GM12878 (cell line): ENCODE measurements around the gene TRIM39. TPM values are rescaled to one million over a fixed set of nuclear protein-coding genes. Genes with fewer than 3 reads are reported as not detected.
A peak's percentile ranks its signal among the peaks of the same experiment; 100 is the strongest.

ENCODE experiments used
- ATAC-seq: fragments of 200-7000 bp; cut with Tn5 transposase; 3 replicates; pipeline ENCODE4 v1.9.1; 2020; ENCODE audit warnings: mild to moderate bottlenecking, moderate library complexity
- BruUV-seq: library from RNA; stranded (reverse); fragments of 400-500 nt; replicated peaks from 2 replicates; lab custom pipeline; 2021; lab: Mats Ljungman, UMichigan
- CTCF ChIA-PET: fragments of 300-600 bp; sonication (Branson Sonifier 250); formaldehyde crosslinking; extraction: SDS; loops from one replicate; lab custom pipeline; 2021; ENCODE audit warnings: inconsistent platforms; lab: Yijun Ruan, JAX
- POLR2A ChIA-PET: fragments of 350-600 bp; formaldehyde crosslinking; extraction: SDS; loops from one replicate; lab custom pipeline; 2021; ENCODE audit warnings: inconsistent platforms; lab: Charles Lee
- RAD21 ChIA-PET: fragments of 300-600 bp; sonication (Branson Sonifier 250); formaldehyde crosslinking; loops from one replicate; lab custom pipeline; 2023; ENCODE audit warnings: antibody characterized with exemption; ENCODE audit not compliant: unreplicated experiment; lab: Charles Lee
- SMC1A ChIA-PET: fragments of 300-600 bp; sonication (Branson Sonifier 250); formaldehyde crosslinking; loops from one replicate; lab custom pipeline; 2023; ENCODE audit not compliant: unreplicated experiment, uncharacterized antibody; lab: Charles Lee
- DNase-seq: peaks from one replicate; pipeline ENCODE4 v3.0.0-alpha.2; 2011; ENCODE audit warnings: low read depth, low spot score
- FAIRE-seq: peaks from 3 replicates; lab custom pipeline; 2011; peaks lifted over from hg19 to GRCh38; lab: Jason Lieb, UNC
- H2AFZ ChIP-seq: 2 replicates; pipeline ENCODE4 v1.6.0; 2011; ENCODE audit warnings: low read depth, low read length, control low read depth; ENCODE audit not compliant: control insufficient read depth
- H3K27ac ChIP-seq: 2 replicates; pipeline ENCODE4 v1.5.1; 2011; ENCODE audit warnings: control low read depth; ENCODE audit not compliant: control insufficient read depth, insufficient read depth
- H3K27me3 ChIP-seq, 2 experiments: replicated peaks in 1 of 2; 2 replicates each; pipeline versions ENCODE4 v1.6.0 to v1.6.1; 2011; ENCODE audit warnings: low read length in 1 of 2; ENCODE audit not compliant: control insufficient read depth in 2 of 2, insufficient read depth in 2 of 2
- H3K36me3 ChIP-seq, 2 experiments: 2 replicates each; pipeline ENCODE4 v1.5.1; 2011; ENCODE audit warnings: low read length in 1 of 2; ENCODE audit not compliant: control insufficient read depth in 2 of 2, insufficient read depth in 2 of 2
- H3K4me1 ChIP-seq: 2 replicates; pipeline ENCODE4 v1.6.1; 2011; ENCODE audit warnings: mild to moderate bottlenecking, low read length, moderate library complexity, mixed read lengths; ENCODE audit not compliant: control insufficient read depth, insufficient read depth
- H3K4me2 ChIP-seq: 2 replicates; pipeline ENCODE4 v1.6.0; 2011; ENCODE audit warnings: control low read depth; ENCODE audit not compliant: control insufficient read depth, insufficient read depth
- H3K4me3 ChIP-seq: fragments of 200-600 bp; sonication (generic); 2 replicates; pipeline ENCODE4 v1.5.1; 2016
- H3K79me2 ChIP-seq: 2 replicates; pipeline ENCODE4 v1.6.0; 2011; ENCODE audit warnings: low read length; ENCODE audit not compliant: control insufficient read depth, insufficient read depth
- H3K9ac ChIP-seq: 2 replicates; pipeline ENCODE4 v1.8.0; 2011; ENCODE audit warnings: low read length, control low read depth, mixed read lengths; ENCODE audit not compliant: control insufficient read depth, insufficient read depth
- H3K9me3 ChIP-seq: replicated peaks from 3 replicates; pipeline ENCODE4 v1.5.1; 2011; ENCODE audit warnings: mild to moderate bottlenecking, low read length; ENCODE audit not compliant: control insufficient read depth, insufficient read depth
- H4K20me1 ChIP-seq: 2 replicates; pipeline ENCODE4 v1.6.0; 2011; ENCODE audit not compliant: control insufficient read depth, insufficient read depth
- BMI1 ChIP-seq: fragments of 450-650 bp; IDR thresholded peaks from 2 replicates; pipeline ENCODE4 v1.6.1; 2016; ENCODE audit warnings: mild to moderate bottlenecking, moderate library complexity, borderline replicate concordance
- BRCA1 ChIP-seq: IDR thresholded peaks from 2 replicates; pipeline ENCODE4 v1.6.1; 2011; ENCODE audit warnings: low read depth, low read length, improper control_type of control experiment
- DPF2 ChIP-seq: fragments of 450-650 bp; IDR thresholded peaks from 2 replicates; pipeline ENCODE4 v1.6.1; 2017; ENCODE audit warnings: mild to moderate bottlenecking
- GABPA ChIP-seq: IDR thresholded peaks from 2 replicates; pipeline ENCODE4 v1.6.1; 2014; ENCODE audit warnings: antibody characterized with exemption, low read depth, mild to moderate bottlenecking, inconsistent platforms
- HDAC2 ChIP-seq: fragments of 200-600 bp; sonication (generic); IDR thresholded peaks from 2 replicates; pipeline ENCODE4 v1.6.1; 2017
- LARP7 ChIP-seq: fragments of 450-650 bp; IDR thresholded peaks from 2 replicates; pipeline ENCODE4 v1.6.1; 2017; ENCODE audit warnings: mild to moderate bottlenecking
- TBL1XR1 ChIP-seq: IDR thresholded peaks from 2 replicates; pipeline ENCODE4 v1.6.1; 2012; ENCODE audit warnings: low read depth, low read length, improper control_type of control experiment
- WGBS: methylation state at CpG from one replicate; pipeline ENCODE4 v1.1.6; 2016; ENCODE audit warnings: low lambda C conversion rate; ENCODE audit not compliant: insufficient replicate concordance, insufficient coverage; ENCODE audit errors: missing lambda C conversion rate; 5-methylcytosine and 5-hydroxymethylcytosine counted together
- in situ Hi-C: fragments of 300-500 bp; cut with MboI; formaldehyde crosslinking; loops from 9 replicates; pipeline ENCODE4 v1.14.3; 2018; ENCODE audit warnings: mixed read lengths
- intact Hi-C: fragments of 100-400 bp; cut with micrococcal nuclease; formaldehyde crosslinking; loops from one replicate; pipeline ENCODE4 v1.14.2; 2022; ENCODE audit not compliant: unreplicated experiment
- polyA plus RNA-seq, 11 experiments: library from polyadenylated mRNA; depleted of rRNA in 4 of 11; unstranded in 6 of 11; stranded (reverse) in 5 of 11; fragments of >200 nt; fragmentation: Nextera tagmentation in 4 of 11; fragmentation: Illumina TruSeq in 1 of 11; extraction: Ambion mirVana in 4 of 11; extraction: Trizol in 1 of 11; gene quantifications; 1 replicate in 1 of 11; 2 replicates in 10 of 11; pipeline versions ENCODE4 v1.2.1 to v1.2.3, GENCODE V29; 2011 to 2016; ENCODE audit warnings: inconsistent platforms in 2 of 11, missing spikeins in 2 of 11, low read depth in 1 of 11
- total RNA-seq, 4 experiments: library from RNA; depleted of rRNA in 3 of 4; stranded (reverse); fragments of >200 nt in 3 of 4; fragmentation: Illumina TruSeq in 1 of 4; extraction: Trizol in 1 of 4; gene quantifications; 2 replicates each; pipeline versions ENCODE4 v1.2.1 to v1.2.3, GENCODE V29; 2013 to 2021
- TF ChIP-seq, protein P1 (sequence below): fragments of 450-650 bp; IDR thresholded peaks from 2 replicates; pipeline ENCODE4 v1.6.1; 2017; ENCODE audit warnings: mild to moderate bottlenecking, moderate library complexity
- TF ChIP-seq, protein P2 (sequence below): fragments of 450-650 bp; formaldehyde crosslinking; IDR thresholded peaks from 2 replicates; pipeline ENCODE4 v1.5.0; 2022; ENCODE audit warnings: mild to moderate bottlenecking, missing genetic modification characterization
- TF ChIP-seq, protein P3 (sequence below): fragments of 150-350 bp; IDR thresholded peaks from 2 replicates; pipeline ENCODE4 v1.6.1; 2016; ENCODE audit warnings: low read depth, low read length

Gene TRIM39
- total and polyA plus RNA-seq, 10 of the 15 experiments (the other 5 are each of a cell fraction or from before 2014, with no cell fraction given): 3.0 to 11.9 (median 8.8) TPM

DNA sequence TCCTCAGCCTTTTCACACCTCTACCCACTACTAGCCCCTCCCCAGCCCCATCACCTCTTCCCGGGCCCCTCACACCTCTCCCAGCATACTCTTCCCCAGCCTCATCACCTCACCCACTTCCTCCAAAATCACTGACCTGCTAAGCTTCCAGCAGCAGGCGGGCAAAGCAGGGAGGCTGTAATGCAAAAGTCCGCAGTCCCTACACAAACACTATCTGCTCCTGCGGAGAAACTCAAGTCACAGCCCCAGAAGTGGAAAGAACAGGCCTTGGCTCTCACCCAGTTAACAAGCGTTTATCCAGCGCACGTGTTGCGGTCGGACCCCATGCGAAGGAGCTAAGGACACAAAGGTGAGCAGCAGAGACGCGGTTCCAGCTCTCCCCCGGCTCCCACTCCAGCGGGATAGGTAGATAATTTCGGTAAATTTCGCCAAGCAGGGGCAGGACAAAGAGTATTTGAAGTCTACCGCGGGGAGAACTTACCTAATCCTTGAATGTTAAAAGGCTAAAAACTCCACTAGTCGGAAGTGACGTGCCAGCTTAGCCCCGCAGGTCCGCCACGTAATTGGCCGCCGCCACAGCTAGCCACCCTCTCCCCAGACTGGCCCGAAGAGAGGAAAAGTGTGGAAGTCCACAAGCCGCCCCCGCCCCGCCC is 728 bp upstream of the TRIM39 start (continued):
- TF ChIP-seq TBL1XR1: no peak
- peak; percentile 79; the same call in 1 of the 2 replicates for TF ChIP-seq GABPA
- TF ChIP-seq, protein P1, sequence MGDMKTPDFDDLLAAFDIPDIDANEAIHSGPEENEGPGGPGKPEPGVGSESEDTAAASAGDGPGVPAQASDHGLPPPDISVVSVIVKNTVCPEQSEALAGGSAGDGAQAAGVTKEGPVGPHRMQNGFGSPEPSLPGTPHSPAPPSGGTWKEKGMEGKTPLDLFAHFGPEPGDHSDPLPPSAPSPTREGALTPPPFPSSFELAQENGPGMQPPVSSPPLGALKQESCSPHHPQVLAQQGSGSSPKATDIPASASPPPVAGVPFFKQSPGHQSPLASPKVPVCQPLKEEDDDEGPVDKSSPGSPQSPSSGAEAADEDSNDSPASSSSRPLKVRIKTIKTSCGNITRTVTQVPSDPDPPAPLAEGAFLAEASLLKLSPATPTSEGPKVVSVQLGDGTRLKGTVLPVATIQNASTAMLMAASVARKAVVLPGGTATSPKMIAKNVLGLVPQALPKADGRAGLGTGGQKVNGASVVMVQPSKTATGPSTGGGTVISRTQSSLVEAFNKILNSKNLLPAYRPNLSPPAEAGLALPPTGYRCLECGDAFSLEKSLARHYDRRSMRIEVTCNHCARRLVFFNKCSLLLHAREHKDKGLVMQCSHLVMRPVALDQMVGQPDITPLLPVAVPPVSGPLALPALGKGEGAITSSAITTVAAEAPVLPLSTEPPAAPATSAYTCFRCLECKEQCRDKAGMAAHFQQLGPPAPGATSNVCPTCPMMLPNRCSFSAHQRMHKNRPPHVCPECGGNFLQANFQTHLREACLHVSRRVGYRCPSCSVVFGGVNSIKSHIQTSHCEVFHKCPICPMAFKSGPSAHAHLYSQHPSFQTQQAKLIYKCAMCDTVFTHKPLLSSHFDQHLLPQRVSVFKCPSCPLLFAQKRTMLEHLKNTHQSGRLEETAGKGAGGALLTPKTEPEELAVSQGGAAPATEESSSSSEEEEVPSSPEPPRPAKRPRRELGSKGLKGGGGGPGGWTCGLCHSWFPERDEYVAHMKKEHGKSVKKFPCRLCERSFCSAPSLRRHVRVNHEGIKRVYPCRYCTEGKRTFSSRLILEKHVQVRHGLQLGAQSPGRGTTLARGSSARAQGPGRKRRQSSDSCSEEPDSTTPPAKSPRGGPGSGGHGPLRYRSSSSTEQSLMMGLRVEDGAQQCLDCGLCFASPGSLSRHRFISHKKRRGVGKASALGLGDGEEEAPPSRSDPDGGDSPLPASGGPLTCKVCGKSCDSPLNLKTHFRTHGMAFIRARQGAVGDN: peak; percentile 48; the same call in 1 of the 2 replicates
- TF ChIP-seq BRCA1: no peak
- 0 out of 2 replicates have a peak, but pooled peaks have one; percentile 66 for TF ChIP-seq HDAC2
- peak; percentile 16; the same call in 1 of the 2 replicates for TF ChIP-seq DPF2
- TF ChIP-seq, all 136 proteins: peak for 31

DNA sequence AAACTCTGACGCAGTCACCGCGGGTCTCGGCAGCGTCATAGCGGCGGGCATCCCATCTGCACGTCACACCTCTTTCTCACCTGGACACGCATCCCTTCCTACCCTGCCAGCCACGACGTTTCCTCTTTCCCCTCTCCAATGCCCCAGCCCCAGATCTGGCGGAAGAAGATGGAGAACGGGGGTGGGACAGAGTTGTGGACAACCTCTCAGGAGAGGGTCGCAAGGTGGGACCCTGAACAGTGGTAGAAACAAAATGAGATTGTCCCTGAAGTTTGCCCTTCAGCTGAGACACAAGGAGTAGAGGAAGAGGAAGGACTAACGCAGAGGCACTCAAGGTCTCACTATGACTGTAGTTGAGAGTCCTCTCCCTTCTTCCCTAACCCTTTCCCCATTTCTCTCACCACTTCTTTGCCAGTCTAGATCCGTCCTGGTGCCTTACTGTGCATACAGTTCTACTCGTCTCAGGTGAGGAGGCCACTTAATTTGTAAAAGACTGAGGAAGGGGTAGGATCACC is 562 bp downstream of the TRIM39 start:
- peaks cover 1 to 11% of the 10 kb centered on the region in 2 experiments; a peak in 3 of 4 replicates for H3K36me3 ChIP-seq
- no peak for ATAC-seq
- peak overlapping the region; percentile 91 for H3K4me2 ChIP-seq
- H3K4me3 ChIP-seq: peak overlapping the region; percentile 95
- no peaks in the 10 kb centered on the region for H3K27me3 ChIP-seq
- H3K9ac ChIP-seq: peak overlapping the region; percentile 92
- ChIA-PET POLR2A (interaction anchor here (1.0 to 2.7 kb wide), 2 partner anchors 10 to 114 kb away, joined by 4 to 18 read pairs; partner anchors contain the start of gene TRIM26), SMC1A (interaction anchor here (1.4 kb wide), 2 partner anchors 113 to 115 kb away, joined by 3 to 4 read pairs; partner anchors contain the start of gene TRIM26), CTCF (interaction anchor here (0.9 kb wide), 1 partner anchor 109 kb away, joined by 3 read pairs; no protein-coding TSS in a partner anchor), RAD21 (interaction anchor here (1.0 to 2.2 kb wide), 3 partner anchors 22 to 114 kb away, joined by 4 to 9 read pairs (median 6); partner anchors contain the start of gene TRIM26)
- peak overlapping the region; percentile 88 for H3K27ac ChIP-seq
- H3K79me2 ChIP-seq: peaks cover 49% of the 10 kb centered on the region
- in situ Hi-C loops: no loop called here
- no peaks in the 10 kb centered on the region; the same call in 1 of the 2 replicates for H4K20me1 ChIP-seq
- H2AFZ ChIP-seq: peak overlapping the region; percentile 96
- peaks cover 6% of the 10 kb centered on the region for H3K4me1 ChIP-seq
- BruUV-seq: no TSS peak
- intact Hi-C loops: loop anchor here (2.0 to 10.0 kb wide), 2 partner anchors 114 to 228 kb away; partner anchors contain the start of genes GNL1, PRR3 and TRIM26
- no peaks in the 10 kb centered on the region for H3K9me3 ChIP-seq
- DNase-seq: peak; percentile 5
- FAIRE-seq: no peak
- WGBS: under 1% methylated on average over 17 of the region's 17 CpGs
- no peak for TF ChIP-seq BMI1
- TF ChIP-seq, protein P2, sequence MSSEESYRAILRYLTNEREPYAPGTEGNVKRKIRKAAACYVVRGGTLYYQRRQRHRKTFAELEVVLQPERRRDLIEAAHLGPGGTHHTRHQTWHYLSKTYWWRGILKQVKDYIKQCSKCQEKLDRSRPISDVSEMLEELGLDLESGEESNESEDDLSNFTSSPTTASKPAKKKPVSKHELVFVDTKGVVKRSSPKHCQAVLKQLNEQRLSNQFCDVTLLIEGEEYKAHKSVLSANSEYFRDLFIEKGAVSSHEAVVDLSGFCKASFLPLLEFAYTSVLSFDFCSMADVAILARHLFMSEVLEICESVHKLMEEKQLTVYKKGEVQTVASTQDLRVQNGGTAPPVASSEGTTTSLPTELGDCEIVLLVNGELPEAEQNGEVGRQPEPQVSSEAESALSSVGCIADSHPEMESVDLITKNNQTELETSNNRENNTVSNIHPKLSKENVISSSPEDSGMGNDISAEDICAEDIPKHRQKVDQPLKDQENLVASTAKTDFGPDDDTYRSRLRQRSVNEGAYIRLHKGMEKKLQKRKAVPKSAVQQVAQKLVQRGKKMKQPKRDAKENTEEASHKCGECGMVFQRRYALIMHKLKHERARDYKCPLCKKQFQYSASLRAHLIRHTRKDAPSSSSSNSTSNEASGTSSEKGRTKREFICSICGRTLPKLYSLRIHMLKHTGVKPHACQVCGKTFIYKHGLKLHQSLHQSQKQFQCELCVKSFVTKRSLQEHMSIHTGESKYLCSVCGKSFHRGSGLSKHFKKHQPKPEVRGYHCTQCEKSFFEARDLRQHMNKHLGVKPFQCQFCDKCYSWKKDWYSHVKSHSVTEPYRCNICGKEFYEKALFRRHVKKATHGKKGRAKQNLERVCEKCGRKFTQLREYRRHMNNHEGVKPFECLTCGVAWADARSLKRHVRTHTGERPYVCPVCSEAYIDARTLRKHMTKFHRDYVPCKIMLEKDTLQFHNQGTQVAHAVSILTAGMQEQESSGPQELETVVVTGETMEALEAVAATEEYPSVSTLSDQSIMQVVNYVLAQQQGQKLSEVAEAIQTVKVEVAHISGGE (CRISPR knock-in tag): no peak
- 0 out of 2 replicates have a peak, but pooled peaks have one; percentile 8 for TF ChIP-seq LARP7
- TF ChIP-seq, protein P3, sequence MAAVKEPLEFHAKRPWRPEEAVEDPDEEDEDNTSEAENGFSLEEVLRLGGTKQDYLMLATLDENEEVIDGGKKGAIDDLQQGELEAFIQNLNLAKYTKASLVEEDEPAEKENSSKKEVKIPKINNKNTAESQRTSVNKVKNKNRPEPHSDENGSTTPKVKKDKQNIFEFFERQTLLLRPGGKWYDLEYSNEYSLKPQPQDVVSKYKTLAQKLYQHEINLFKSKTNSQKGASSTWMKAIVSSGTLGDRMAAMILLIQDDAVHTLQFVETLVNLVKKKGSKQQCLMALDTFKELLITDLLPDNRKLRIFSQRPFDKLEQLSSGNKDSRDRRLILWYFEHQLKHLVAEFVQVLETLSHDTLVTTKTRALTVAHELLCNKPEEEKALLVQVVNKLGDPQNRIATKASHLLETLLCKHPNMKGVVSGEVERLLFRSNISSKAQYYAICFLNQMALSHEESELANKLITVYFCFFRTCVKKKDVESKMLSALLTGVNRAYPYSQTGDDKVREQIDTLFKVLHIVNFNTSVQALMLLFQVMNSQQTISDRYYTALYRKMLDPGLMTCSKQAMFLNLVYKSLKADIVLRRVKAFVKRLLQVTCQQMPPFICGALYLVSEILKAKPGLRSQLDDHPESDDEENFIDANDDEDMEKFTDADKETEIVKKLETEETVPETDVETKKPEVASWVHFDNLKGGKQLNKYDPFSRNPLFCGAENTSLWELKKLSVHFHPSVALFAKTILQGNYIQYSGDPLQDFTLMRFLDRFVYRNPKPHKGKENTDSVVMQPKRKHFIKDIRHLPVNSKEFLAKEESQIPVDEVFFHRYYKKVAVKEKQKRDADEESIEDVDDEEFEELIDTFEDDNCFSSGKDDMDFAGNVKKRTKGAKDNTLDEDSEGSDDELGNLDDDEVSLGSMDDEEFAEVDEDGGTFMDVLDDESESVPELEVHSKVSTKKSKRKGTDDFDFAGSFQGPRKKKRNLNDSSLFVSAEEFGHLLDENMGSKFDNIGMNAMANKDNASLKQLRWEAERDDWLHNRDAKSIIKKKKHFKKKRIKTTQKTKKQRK: no peak
